ENCODE results near the gene NR2C2AP. TPM values are rescaled to one million over a fixed set of nuclear protein-coding genes. Genes with fewer than 3 reads are reported as not detected.

The NR2C2AP gene
- total and polyA plus RNA-seq, 2 donors (not counting 3 experiments of a cell fraction or from before 2014, with no cell fraction given): 11.9 to 17.5 TPM

- no peak for FAIRE-seq
- dilution Hi-C loops (cut with MboI; ENCODE audit: extremely low pct_ligation_motif_present, low sequenced_read_pairs): no loop called here
Measured at GRCh38 chr19:19230999-19231398, 27.8 kb upstream of the NR2C2AP start.

More at GRCh38 chr19:19230999-19231398, 27.8 kb upstream of the NR2C2AP start:
- Histone ChIP-seq H3K79me2 (ENCODE audit: control insufficient read depth, insufficient read depth, low read length) (no peaks in the 10 kb centered on the region), H4K20me1 (replicated peaks; ENCODE audit: control insufficient read depth, extremely low read depth, insufficient read depth, low read length) (no peaks in the 10 kb centered on the region), H3K9ac (replicated peaks; ENCODE audit: extremely low read depth, insufficient read depth, low read length) (no peak overlapping the region), H2AFZ (ENCODE audit: low read depth, low read length) (no peak overlapping the region), H3K9me3 (replicated peaks; ENCODE audit: control insufficient read depth, insufficient read depth, low read length) (peaks cover 2% of the 10 kb centered on the region), H3K9me1 (replicated peaks; ENCODE audit: control insufficient read depth, extremely low read depth, insufficient read depth, low read length) (no peaks in the 10 kb centered on the region), H3K27ac (ENCODE audit: insufficient read depth, low read depth, low read length) (no peak overlapping the region), H3K27me3 (ENCODE audit: control insufficient read depth in 2 of 2, insufficient read depth in 2 of 2, low read length in 2 of 2) (no peaks in the 10 kb centered on the region), H3K4me3 (replicated peaks in 1 of 3; ENCODE audit: insufficient read depth in 1 of 3, low read depth in 1 of 3, low read length in 3 of 3) (no peak overlapping the region), H3K4me1 (ENCODE audit: control insufficient read depth, extremely low read depth, insufficient read depth, low read length) (no peaks in the 10 kb centered on the region), H3K4me2 (ENCODE audit: insufficient read depth, low read length) (no peak overlapping the region), H3K36me3 (ENCODE audit: control insufficient read depth in 2 of 2, extremely low read depth in 1 of 2, insufficient read depth in 2 of 2, low read length in 2 of 2) (no peaks in the 10 kb centered on the region)
- ChIA-PET CTCF (interaction anchor here (0.6 to 1.7 kb wide), 4 partner anchors 11 to 143 kb away, joined by 3 to 8 read pairs (median 6); no protein-coding TSS in a partner anchor), POLR2A (no interaction called here)
- intact Hi-C loops (cut with micrococcal nuclease): no loop called here
- TF ChIP-seq FOS (IDR thresholded peaks at IDR 0.05; ENCODE audit: borderline replicate concordance, insufficient read depth, low read length) (no peak), POLR2A (IDR thresholded peaks at IDR 0.05; ENCODE audit: low read depth, low read length) (no peak), MAX (IDR thresholded peaks at IDR 0.05; ENCODE audit: insufficient read depth, insufficient read length) (no peak), CTCF (IDR thresholded peaks at IDR 0.05; ENCODE audit: extremely low read depth in 1 of 2, insufficient read depth in 1 of 2, low read depth in 1 of 2, low read length in 2 of 2) (no peak), EZH2 (IDR thresholded peaks at IDR 0.05; ENCODE audit: borderline replicate concordance, low read depth, low read length, severe bottlenecking) (no peak), JUN (IDR thresholded peaks at IDR 0.05; ENCODE audit: borderline replicate concordance, insufficient read depth, insufficient read length, low read depth) (no peak), GATA2 (IDR thresholded peaks at IDR 0.05; ENCODE audit: insufficient read depth, insufficient read length, low read depth, low read length) (no peak), MYC (IDR thresholded peaks at IDR 0.05; ENCODE audit: low read depth, low read length) (no peak), POLR2AphosphoS5 (IDR thresholded peaks at IDR 0.05; ENCODE audit: insufficient read depth, low read depth, low read length) (no peak)
- DNase-seq (ENCODE audit: low read depth, low spot score): no peak
- no TSS peak for BruUV-seq (replicated peaks)
